ENCODE data around the gene SUB1. TPM values are rescaled to one million over a fixed set of nuclear protein-coding genes. Genes with fewer than 3 reads are reported as not detected.

SUB1 gene
- total and polyA plus RNA-seq, 2 donors (not counting 3 experiments of a cell fraction or from before 2014, with no cell fraction given), result 60.1 to 252 TPM

GRCh38 chr5:32651088-32651487 lies 65.7 kb downstream of the SUB1 start:
- FAIRE-seq, result no peak
- POLR2A ChIA-PET, result no interaction called here
- dilution Hi-C loops (cut with MboI; ENCODE audit: extremely low pct_ligation_motif_present, low sequenced_read_pairs), result no loop called here

More at GRCh38 chr5:32651088-32651487, 65.7 kb downstream of the SUB1 start:
- H3K27ac ChIP-seq (ENCODE audit: insufficient read depth, low read depth, low read length), result no peak overlapping the region
- H3K27me3 ChIP-seq (ENCODE audit: control insufficient read depth in 2 of 2, insufficient read depth in 2 of 2, low read length in 2 of 2), result no peaks in the 10 kb centered on the region
- no peak for DNase-seq (ENCODE audit: low read depth, low spot score)
- TF ChIP-seq FOS (IDR thresholded peaks at IDR 0.05; ENCODE audit: borderline replicate concordance, insufficient read depth, low read length) (no peak), MYC (IDR thresholded peaks at IDR 0.05; ENCODE audit: low read depth, low read length) (no peak), MAX (IDR thresholded peaks at IDR 0.05; ENCODE audit: insufficient read depth, insufficient read length) (no peak), CTCF (IDR thresholded peaks at IDR 0.05; ENCODE audit: extremely low read depth in 1 of 2, insufficient read depth in 1 of 2, low read depth in 1 of 2, low read length in 2 of 2) (no peak), POLR2AphosphoS5 (IDR thresholded peaks at IDR 0.05; ENCODE audit: insufficient read depth, low read depth, low read length) (no peak), POLR2A (IDR thresholded peaks at IDR 0.05; ENCODE audit: low read depth, low read length) (no peak), GATA2 (IDR thresholded peaks at IDR 0.05; ENCODE audit: insufficient read depth, insufficient read length, low read depth, low read length) (no peak), JUN (IDR thresholded peaks at IDR 0.05; ENCODE audit: borderline replicate concordance, insufficient read depth, insufficient read length, low read depth) (no peak), EZH2 (IDR thresholded peaks at IDR 0.05; ENCODE audit: borderline replicate concordance, low read depth, low read length, severe bottlenecking) (no peak)
- H3K79me2 ChIP-seq (ENCODE audit: control insufficient read depth, insufficient read depth, low read length), result no peaks in the 10 kb centered on the region
- no peak overlapping the region for H3K4me2 ChIP-seq (ENCODE audit: insufficient read depth, low read length)
- CTCF ChIA-PET, result no interaction called here
- no peak overlapping the region for H2AFZ ChIP-seq (ENCODE audit: low read depth, low read length)
- H3K9me3 ChIP-seq (replicated peaks; ENCODE audit: control insufficient read depth, insufficient read depth, low read length), result no peaks in the 10 kb centered on the region
- H3K9me1 ChIP-seq (replicated peaks; ENCODE audit: control insufficient read depth, extremely low read depth, insufficient read depth, low read length), result no peaks in the 10 kb centered on the region
- H3K9ac ChIP-seq (replicated peaks; ENCODE audit: extremely low read depth, insufficient read depth, low read length), result no peak overlapping the region
- intact Hi-C loops (cut with micrococcal nuclease), result no loop called here
- no peaks in the 10 kb centered on the region for H4K20me1 ChIP-seq (replicated peaks; ENCODE audit: control insufficient read depth, extremely low read depth, insufficient read depth, low read length)
- no TSS peak for BruUV-seq (replicated peaks)
- H3K36me3 ChIP-seq (ENCODE audit: control insufficient read depth in 2 of 2, extremely low read depth in 1 of 2, insufficient read depth in 2 of 2, low read length in 2 of 2), result no peaks in the 10 kb centered on the region
- H3K4me1 ChIP-seq (ENCODE audit: control insufficient read depth, extremely low read depth, insufficient read depth, low read length), result no peaks in the 10 kb centered on the region
- no peak overlapping the region for H3K4me3 ChIP-seq (replicated peaks in 1 of 3; ENCODE audit: insufficient read depth in 1 of 3, low read depth in 1 of 3, low read length in 3 of 3)
